GM23248 (cell line): Measurements from ENCODE around the gene CDC123.

ENCODE experiments used
- EZH2 ChIP-seq: fragments of 200-600 bp; sonication (generic); IDR thresholded peaks from 2 replicates; pipeline ENCODE4 v1.6.1; 2018; ENCODE audit warnings: antibody characterized with exemption, mild to moderate bottlenecking; ENCODE audit not compliant: insufficient read depth, poor library complexity, severe bottlenecking
- EZH2phosphoT487 ChIP-seq: fragments of 200-600 bp; sonication (generic); IDR thresholded peaks from 2 replicates; pipeline ENCODE4 v1.6.1; 2018; ENCODE audit warnings: antibody characterized with exemption, moderate library complexity, mild to moderate bottlenecking, low read depth; ENCODE audit not compliant: insufficient read depth

DNA sequence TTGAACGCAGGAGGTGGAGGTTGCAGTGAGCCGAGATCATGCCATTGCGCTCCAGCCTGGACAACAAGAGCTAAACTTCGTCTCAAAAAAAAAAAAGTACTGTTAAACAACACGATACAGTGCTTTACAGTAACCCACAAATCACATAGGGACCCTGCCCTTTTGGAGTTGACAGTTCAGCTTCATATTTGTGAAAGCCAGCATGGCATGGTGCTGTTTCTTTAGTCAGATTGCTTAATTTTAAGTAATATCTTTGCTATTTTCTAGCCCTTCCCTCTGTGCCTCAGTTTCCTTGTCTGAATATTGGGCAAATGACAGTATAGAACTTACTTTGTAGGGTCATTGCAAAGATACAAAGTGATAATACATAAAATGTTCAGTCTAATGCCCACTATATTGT, 4.9 kb downstream of the CDC123 start:
- TF ChIP-seq EZH2: no peak
- no peak for TF ChIP-seq EZH2phosphoT487
